A673 (cell line): ENCODE measurements around the gene A4GALT. TPM values are rescaled to one million over a fixed set of nuclear protein-coding genes. Genes with fewer than 3 reads are reported as not detected.

Experiments used
- BruUV-seq: library from RNA; stranded (reverse); fragments of 400-500 nt; replicated peaks from 2 replicates; lab custom pipeline; 2021; lab: Mats Ljungman, UMichigan
- CTCF ChIA-PET: fragments of 300-600 bp; sonication (Branson Sonifier 250); formaldehyde crosslinking; loops from one replicate; lab custom pipeline; 2022; ENCODE audit warnings: antibody characterized with exemption; lab: Charles Lee
- POLR2A ChIA-PET: fragments of 300-600 bp; sonication (Branson Sonifier 250); formaldehyde crosslinking; loops from one replicate; lab custom pipeline; 2022; ENCODE audit warnings: antibody characterized with exemption; ENCODE audit not compliant: low non-redundant PET; lab: Charles Lee
- DNase-seq: peaks from one replicate; pipeline ENCODE4 v3.0.0-alpha.2; 2015; ENCODE audit warnings: low spot score
- H3K27ac ChIP-seq: fragments of 200-600 bp; sonication (generic); 2 replicates; pipeline ENCODE4 v1.5.1; 2016; ENCODE audit warnings: mixed run types, low read depth, mild to moderate bottlenecking, mixed read lengths, antibody characterized with exemption, low read length; ENCODE audit not compliant: poor library complexity, severe bottlenecking
- H3K27me3 ChIP-seq: fragments of 200-600 bp; sonication (generic); replicated peaks from 2 replicates; pipeline ENCODE4 v1.6.1; 2017; ENCODE audit warnings: mixed run types, low read depth, mild to moderate bottlenecking, mixed read lengths, antibody characterized with exemption, low read length; ENCODE audit not compliant: insufficient read depth, poor library complexity
- H3K36me3 ChIP-seq: fragments of 200-600 bp; sonication (generic); 2 replicates; pipeline ENCODE4 v1.6.1; 2016; ENCODE audit warnings: mixed run types, mild to moderate bottlenecking, mixed read lengths, antibody characterized with exemption, low read length; ENCODE audit not compliant: insufficient read depth, poor library complexity, severe bottlenecking
- H3K4me1 ChIP-seq: fragments of 200-600 bp; sonication (generic); 2 replicates; pipeline ENCODE4 v1.6.1; 2017; ENCODE audit warnings: mixed run types, mild to moderate bottlenecking, mixed read lengths, antibody characterized with exemption, low read length; ENCODE audit not compliant: insufficient read depth, poor library complexity, severe bottlenecking
- H3K4me3 ChIP-seq: fragments of 200-600 bp; sonication (generic); 2 replicates; pipeline ENCODE4 v1.5.1; 2016; ENCODE audit warnings: low read depth, mixed run types, mild to moderate bottlenecking, mixed read lengths, low read length; ENCODE audit not compliant: poor library complexity, severe bottlenecking
- H3K9me3 ChIP-seq: fragments of 200-600 bp; sonication (generic); 2 replicates; pipeline ENCODE4 v1.6.1; 2016; ENCODE audit warnings: mixed run types, low read depth, mild to moderate bottlenecking, mixed read lengths, antibody characterized with exemption, low read length; ENCODE audit not compliant: poor library complexity, severe bottlenecking
- EZH2 ChIP-seq: fragments of 200-600 bp; sonication (generic); IDR thresholded peaks from 2 replicates; pipeline ENCODE4 v1.6.1; 2017; ENCODE audit warnings: borderline replicate concordance, low read depth, mild to moderate bottlenecking, mixed read lengths, antibody characterized with exemption, low read length; ENCODE audit not compliant: poor library complexity, severe bottlenecking
- intact Hi-C: fragments of 100-400 bp; cut with micrococcal nuclease; formaldehyde crosslinking; loops from one replicate; pipeline ENCODE4 v1.10.0; 2022; ENCODE audit not compliant: unreplicated experiment
- total RNA-seq: library from RNA; stranded (reverse); gene quantifications from 2 replicates; pipeline ENCODE4 v1.2.3, GENCODE V29; 2021
- TF ChIP-seq, protein P1 (sequence below): fragments of 300-800, 200-600 bp; sonication (generic); conservative IDR thresholded peaks from 2 replicates; pipeline ENCODE4 v1.5.1; 2017; ENCODE audit warnings: low read depth, mild to moderate bottlenecking, antibody characterized with exemption, low read length, moderate library complexity, mixed read lengths

A4GALT gene
- total RNA-seq, 1 experiment from 2014 or later: 21.9 TPM

- CTCF ChIA-PET: no interaction called here
- Histone ChIP-seq H3K27me3 (no peaks in the 10 kb centered on the region), H3K36me3 (no peaks in the 10 kb centered on the region), H3K4me1 (peaks cover 11% of the 10 kb centered on the region), H3K27ac (peak overlapping the region; percentile 54), H3K9me3 (no peaks in the 10 kb centered on the region), H3K4me3 (no peak overlapping the region)
- peak; percentile 34 for DNase-seq
- TF ChIP-seq, protein P1, sequence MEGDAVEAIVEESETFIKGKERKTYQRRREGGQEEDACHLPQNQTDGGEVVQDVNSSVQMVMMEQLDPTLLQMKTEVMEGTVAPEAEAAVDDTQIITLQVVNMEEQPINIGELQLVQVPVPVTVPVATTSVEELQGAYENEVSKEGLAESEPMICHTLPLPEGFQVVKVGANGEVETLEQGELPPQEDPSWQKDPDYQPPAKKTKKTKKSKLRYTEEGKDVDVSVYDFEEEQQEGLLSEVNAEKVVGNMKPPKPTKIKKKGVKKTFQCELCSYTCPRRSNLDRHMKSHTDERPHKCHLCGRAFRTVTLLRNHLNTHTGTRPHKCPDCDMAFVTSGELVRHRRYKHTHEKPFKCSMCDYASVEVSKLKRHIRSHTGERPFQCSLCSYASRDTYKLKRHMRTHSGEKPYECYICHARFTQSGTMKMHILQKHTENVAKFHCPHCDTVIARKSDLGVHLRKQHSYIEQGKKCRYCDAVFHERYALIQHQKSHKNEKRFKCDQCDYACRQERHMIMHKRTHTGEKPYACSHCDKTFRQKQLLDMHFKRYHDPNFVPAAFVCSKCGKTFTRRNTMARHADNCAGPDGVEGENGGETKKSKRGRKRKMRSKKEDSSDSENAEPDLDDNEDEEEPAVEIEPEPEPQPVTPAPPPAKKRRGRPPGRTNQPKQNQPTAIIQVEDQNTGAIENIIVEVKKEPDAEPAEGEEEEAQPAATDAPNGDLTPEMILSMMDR: no peak
- no peak for TF ChIP-seq EZH2
- BruUV-seq: no TSS peak
- POLR2A ChIA-PET: no interaction called here
- intact Hi-C loops: no loop called here
Measured at GRCh38 chr22:42747701-42748513, 27.2 kb upstream of the A4GALT start.

GRCh38 chr22:42745118-42745517 is 24.4 kb upstream of the A4GALT start:
- Histone ChIP-seq H3K36me3 (no peaks in the 10 kb centered on the region), H3K27me3 (no peaks in the 10 kb centered on the region), H3K4me1 (peaks cover 11% of the 10 kb centered on the region), H3K9me3 (no peaks in the 10 kb centered on the region), H3K4me3 (no peak overlapping the region), H3K27ac (no peak overlapping the region)
- DNase-seq: no peak
- ChIA-PET POLR2A (no interaction called here), CTCF (no interaction called here)
- intact Hi-C loops: no loop called here
- no peak for TF ChIP-seq EZH2
- TF ChIP-seq, protein P1: no peak
- no TSS peak for BruUV-seq

DNA sequence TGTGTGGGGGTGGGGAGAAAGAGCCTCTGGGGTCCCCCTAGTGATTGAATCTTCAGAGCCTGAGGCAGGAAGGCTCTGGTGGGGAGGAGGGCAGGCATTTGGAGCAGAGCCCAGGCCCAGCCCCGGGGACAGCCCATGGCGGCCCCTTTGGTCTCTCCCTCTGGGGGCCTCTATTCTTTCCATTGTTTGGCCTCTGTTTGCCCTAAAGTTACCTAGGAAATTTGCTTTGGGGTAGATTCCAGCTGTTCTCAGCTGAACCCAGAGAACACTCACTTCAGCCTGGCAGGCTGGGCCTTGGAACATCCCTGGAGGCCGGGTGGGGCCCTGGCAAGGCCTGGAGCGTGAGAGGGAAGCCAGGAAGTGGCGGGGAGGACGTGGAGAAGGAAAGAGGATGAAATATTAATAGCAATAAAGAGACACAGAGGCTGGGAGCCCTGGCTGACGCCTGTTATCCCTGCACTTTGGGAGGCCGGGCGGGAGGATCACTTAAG is 22.9 kb upstream of the A4GALT start:
- H3K27me3 ChIP-seq: no peaks in the 10 kb centered on the region
- TF ChIP-seq, protein P1: no peak
- TF ChIP-seq EZH2: no peak
- no peaks in the 10 kb centered on the region for H3K9me3 ChIP-seq
- H3K4me3 ChIP-seq: no peak overlapping the region
- H3K4me1 ChIP-seq: peaks cover 6% of the 10 kb centered on the region
- CTCF ChIA-PET: no interaction called here
- no peaks in the 10 kb centered on the region for H3K36me3 ChIP-seq
- peak overlapping the region; percentile 65 for H3K27ac ChIP-seq
- POLR2A ChIA-PET: no interaction called here
- intact Hi-C loops: no loop called here
- BruUV-seq: no TSS peak
- DNase-seq: peak; percentile 46
